Kasumi-1 (cell line): ENCODE data around the gene ACACA.

Experiments used
- DNase-seq, 2 experiments: peaks; one replicate each; lab custom pipeline; 2025; lab: John Stamatoyannopoulos, UW

ACACA gene

DNA sequence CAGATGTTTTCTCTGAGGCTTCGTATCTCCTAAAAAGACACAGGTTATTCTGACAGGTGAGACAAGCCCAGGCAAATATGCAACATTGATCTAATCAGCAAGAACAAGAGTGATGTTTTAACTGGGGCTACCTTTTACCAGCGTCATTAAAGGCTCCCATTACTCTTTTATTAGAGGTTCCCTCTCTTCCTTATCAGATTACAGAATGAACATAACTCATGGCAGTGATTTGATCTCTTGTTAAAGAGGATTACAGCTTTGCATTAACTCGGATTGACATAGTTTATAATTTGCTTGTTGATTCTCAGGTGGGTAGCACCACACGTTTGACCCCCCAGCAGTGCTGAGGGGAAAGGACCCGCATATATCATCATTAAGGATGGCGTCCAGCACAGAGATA, 367.4 kb downstream of the ACACA start:
- DNase-seq = no peak

DNA sequence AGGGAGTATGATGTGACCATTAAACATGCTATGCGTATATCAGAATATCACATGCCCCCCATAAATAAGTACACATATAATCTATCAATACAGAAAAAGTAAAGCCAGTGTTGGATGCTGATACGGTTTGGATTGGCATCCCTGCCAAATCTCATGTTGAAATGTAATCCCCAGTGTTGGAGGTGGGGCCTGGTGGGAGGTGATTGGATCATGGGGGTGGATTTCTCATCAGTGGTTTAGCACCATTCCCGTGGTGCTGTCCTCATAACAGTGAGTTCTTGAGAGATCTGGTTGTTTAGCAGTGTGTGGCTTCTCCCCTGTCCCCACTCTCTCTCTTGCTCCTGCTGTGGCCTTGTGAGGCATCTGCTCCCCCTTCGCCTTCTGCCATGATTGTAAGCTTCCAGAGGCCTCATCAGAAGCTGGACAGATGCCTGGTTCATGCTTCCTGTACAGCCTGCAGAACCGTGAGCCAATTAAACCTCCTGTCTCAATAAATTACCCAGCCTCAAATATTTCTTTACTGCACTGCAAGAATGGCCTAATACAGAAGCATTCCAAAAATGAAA, 369.0 kb downstream of the ACACA start:
- DNase-seq = no peak
